AG04449 (cell line): ENCODE measurements around the gene THTPA.

Experiments
- CTCF ChIA-PET: fragments of 350-600 bp; formaldehyde crosslinking; extraction: SDS; loops from one replicate; lab custom pipeline; 2021; ENCODE audit warnings: antibody characterized with exemption; lab: Yijun Ruan, JAX
- POLR2A ChIA-PET: fragments of 400-600, 350-600 bp; formaldehyde crosslinking; extraction: SDS; loops from one replicate; lab custom pipeline; 2020; ENCODE audit warnings: antibody characterized with exemption, inconsistent platforms; lab: Yijun Ruan, JAX
- DNase-seq: peaks from one replicate; pipeline ENCODE4 v3.0.0-alpha.2; 2010; ENCODE audit warnings: low read depth, low spot score
- H3K4me3 ChIP-seq: 2 replicates; pipeline ENCODE4 v1.5.1; 2011; ENCODE audit warnings: low read depth, mild to moderate bottlenecking, control low read depth, low read length
- CTCF ChIP-seq: IDR thresholded peaks from one replicate; pipeline ENCODE4 v1.5.1; 2011; ENCODE audit warnings: mild to moderate bottlenecking, moderate library complexity, low read length, control low read depth, inconsistent platforms; ENCODE audit not compliant: insufficient read depth; ENCODE audit errors: missing control alignments

Gene THTPA

GRCh38 chr14:23555533-23555881, 564 bp upstream of the THTPA start:
- peak overlapping the region; percentile 82 for H3K4me3 ChIP-seq
- CTCF ChIA-PET = interaction anchor here (0.7 to 19.3 kb wide), 4 partner anchors 12 to 74 kb away, joined by 3 to 910 read pairs (median 10); partner anchors contain the start of gene AP1G2
- no peak for DNase-seq
- POLR2A ChIA-PET = interaction anchor here (0.7 to 1.2 kb wide), 3 partner anchors 12 to 77 kb away, joined by 3 to 5 read pairs (median 5); partner anchors contain the start of gene AP1G2
- no peak for TF ChIP-seq CTCF

DNA sequence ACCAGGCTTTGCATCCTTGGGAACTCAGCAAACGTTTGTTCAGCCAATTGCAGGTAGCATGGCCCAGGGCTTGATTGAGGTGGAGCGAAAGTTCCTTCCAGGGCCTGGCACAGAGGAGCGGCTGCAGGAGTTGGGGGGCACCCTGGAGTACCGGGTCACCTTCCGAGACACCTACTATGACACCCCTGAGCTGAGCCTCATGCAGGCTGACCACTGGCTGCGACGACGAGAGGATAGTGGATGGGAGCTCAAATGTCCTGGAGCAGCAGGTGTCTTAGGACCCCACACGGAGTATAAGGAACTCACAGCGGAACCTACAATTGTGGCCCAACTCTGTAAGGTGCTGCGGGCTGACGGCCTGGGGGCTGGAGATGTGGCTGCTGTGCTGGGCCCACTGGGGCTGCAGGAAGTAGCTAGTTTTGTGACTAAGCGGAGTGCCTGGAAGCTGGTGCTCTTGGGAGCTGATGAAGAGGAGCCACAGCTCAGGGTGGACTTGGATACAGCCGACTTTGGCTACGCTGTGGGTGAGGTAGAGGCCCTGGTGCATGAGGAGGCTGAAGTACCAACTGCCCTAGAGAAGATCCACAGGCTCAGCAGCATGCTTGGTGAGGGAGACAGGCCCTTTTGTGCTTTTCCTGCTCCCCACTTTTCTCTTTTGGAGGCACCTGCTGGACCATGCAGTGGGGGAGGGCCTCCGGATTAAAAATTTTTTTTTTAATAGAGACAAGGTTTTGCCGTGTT, 799 bp downstream of the THTPA start:
- peak overlapping the region; percentile 82 for H3K4me3 ChIP-seq
- POLR2A ChIA-PET = no interaction called here
- TF ChIP-seq CTCF = no peak
- DNase-seq = no peak
- CTCF ChIA-PET = interaction anchor here (0.6 to 19.3 kb wide), 10 partner anchors 8 to 353 kb away, joined by 3 to 910 read pairs (median 6); partner anchors contain the start of genes AP1G2 and ZFHX2

DNA sequence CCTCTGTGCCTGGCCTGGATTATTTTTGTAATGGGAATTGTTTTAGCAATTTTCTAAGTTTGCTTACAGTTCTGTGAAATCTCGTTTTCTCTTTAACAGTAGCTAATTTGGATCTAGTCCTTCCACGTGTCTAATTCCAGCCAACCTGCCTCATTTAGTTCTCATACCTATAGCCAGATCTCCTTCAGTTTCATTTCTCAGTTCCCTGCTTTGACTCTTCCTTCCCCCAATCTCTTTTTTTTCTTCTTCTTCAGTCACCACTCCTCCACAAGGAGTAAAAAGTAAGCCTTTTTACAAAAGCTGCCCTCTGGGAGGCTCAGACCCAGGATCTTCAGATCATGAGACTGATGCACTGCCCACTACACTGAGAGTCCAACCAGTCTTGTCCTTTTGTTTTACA, 1.4 kb downstream of the THTPA start:
- H3K4me3 ChIP-seq = no peak overlapping the region; the same call in 1 of the 2 replicates
- ChIA-PET CTCF (interaction anchor here (0.9 to 19.3 kb wide), 9 partner anchors 9 to 89 kb away, joined by 3 to 910 read pairs (median 9); partner anchors contain the start of genes AP1G2 and ZFHX2), POLR2A (no interaction called here)
- DNase-seq = no peak
- TF ChIP-seq CTCF = no peak

DNA sequence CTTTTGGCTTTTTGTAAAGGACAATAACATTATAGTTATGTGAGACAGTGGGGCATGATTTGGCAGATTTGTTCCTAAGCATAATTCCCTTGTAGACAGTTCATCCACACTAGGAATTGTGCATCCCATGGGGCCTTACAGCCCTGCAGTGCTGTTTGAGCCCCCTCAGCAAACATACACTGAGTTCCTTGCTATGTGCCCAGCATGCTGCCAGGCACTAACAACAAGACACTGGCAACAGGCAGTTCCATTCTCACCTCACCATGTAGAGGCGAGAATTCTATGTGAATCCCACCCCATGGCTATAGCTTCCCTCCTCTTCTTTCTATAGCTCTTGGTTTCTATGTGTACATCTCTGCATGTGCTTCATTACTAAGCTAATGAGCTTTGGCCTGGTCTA, 1.9 kb downstream of the THTPA start:
- POLR2A ChIA-PET = no interaction called here
- no peak overlapping the region for H3K4me3 ChIP-seq
- no peak for TF ChIP-seq CTCF
- CTCF ChIA-PET = interaction anchor here (1.4 to 19.3 kb wide), 9 partner anchors 9 to 178 kb away, joined by 7 to 910 read pairs (median 17); partner anchors contain the start of gene ZFHX2
- no peak for DNase-seq

DNA sequence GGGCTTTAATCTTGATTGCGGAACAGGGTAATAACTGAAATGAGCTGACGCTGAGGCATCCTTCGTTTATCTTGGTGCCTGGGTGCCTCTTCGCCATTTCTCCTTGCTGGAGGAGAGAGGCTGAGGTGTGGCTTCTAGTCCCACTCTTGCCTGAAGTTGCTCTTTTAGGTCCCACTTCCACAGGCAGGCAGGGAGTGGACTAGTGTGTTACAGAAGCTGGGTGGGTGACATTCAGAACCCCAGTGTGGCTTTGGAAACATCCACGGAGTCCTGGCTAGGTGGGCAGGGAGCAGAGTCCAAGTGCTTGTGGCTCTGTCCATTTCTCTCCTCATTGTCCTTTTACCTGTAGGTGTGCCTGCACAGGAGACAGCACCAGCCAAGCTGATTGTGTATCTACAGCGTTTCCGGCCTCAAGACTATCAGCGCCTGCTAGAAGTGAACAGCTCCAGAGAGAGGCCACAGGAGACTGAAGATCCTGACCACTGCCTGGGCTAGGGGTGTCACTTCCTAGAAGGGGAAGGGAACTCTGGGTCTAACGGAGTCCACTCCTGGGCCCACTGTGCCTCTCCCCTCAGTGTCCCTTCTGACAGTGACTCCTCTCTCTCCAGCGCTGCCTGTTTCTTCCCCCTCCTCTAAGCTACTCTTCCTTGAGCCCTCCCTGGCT, 2.4 kb downstream of the THTPA start:
- no peak overlapping the region for H3K4me3 ChIP-seq
- TF ChIP-seq CTCF = no peak
- no peak for DNase-seq
- ChIA-PET CTCF (interaction anchor here (1.1 to 19.3 kb wide), 18 partner anchors 8 to 289 kb away, joined by 3 to 910 read pairs (median 8); partner anchors contain the start of genes NGDN and ZFHX2), POLR2A (no interaction called here)
